GM18861 (cell line): ENCODE results near the gene MICAL2.
A peak's percentile ranks its signal among the peaks of the same experiment; 100 is the strongest.

Source experiments
- ATAC-seq: cut with Tn5 transposase; IDR thresholded peaks from one replicate; pipeline ENCODE4 v1.9.1; 2021; ENCODE audit not compliant: unreplicated experiment

The MICAL2 gene

GRCh38 chr11:12183827-12184620 lies 73.6 kb downstream of the MICAL2 start:
- no peak for ATAC-seq

DNA sequence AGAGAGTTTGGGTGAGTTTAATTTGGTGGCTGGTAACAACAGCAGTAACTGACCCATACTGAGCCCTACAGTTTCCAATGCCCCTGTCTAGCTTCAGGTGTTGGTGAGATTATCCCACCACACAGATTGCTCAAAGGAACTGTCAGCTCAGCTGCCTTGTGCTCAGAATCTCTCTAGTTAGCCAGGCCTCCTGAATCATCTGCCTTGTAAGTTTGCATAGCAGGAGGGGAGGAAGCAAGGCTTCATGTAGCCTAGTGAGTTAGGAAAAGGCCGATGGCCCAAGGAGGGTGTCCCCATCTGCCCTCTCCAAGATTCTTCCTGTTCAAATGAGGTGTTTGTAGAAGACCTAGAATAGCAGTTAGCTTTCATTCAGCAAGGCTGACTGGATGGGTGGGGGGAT lies 74.3 kb downstream of the MICAL2 start:
- ATAC-seq: no peak

DNA sequence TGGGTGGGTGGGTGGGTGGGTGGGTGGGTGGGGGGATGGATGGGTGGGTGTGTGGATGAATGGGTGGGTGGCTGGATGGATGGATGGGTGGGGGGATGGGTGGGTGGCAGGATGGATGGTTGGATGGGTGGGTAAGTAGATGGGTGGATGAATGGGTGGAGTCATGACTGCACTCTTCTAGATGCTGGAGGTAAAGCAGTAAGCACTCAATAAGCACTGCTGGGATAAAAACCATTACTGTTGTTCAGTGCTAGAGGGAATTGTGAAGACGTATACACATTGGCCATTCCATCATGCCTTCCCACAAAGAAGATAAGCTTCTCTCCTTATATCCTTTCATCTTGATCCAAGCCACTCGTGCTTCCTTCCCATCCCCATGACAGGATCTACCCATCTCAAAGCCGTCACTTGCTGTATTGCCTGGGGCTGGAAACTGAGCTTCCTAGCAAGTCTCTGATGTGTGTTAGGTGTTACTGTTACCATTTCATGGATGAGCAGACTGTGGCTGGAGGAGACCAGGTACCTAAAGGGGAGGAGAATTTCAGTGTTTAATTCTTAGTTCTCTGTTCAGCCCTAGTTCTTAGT lies 74.8 kb downstream of the MICAL2 start:
- ATAC-seq: no peak

DNA sequence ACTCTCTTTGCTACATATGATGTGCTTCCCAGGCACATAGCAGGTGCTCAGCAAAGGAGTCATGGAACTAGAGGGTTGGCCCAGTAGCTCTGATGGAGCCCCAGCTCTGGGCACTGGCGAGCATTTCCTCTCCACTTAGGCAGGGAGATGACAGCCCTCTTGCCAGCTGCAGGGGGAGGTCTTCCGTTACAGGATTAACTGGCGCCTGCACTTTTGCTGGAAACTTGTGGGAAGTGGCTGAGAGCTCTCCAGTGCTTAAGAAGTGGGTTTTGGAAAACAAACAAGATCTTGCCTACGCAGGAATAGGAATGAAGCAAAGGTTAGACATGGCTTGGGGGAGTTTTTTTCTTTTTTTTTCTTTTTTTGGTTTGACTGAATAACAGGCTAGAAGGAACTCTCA lies 75.5 kb downstream of the MICAL2 start:
- ATAC-seq: no peak

- ATAC-seq: no peak
Observed at GRCh38 chr11:12186701-12187100, 76.3 kb downstream of the MICAL2 start.

DNA sequence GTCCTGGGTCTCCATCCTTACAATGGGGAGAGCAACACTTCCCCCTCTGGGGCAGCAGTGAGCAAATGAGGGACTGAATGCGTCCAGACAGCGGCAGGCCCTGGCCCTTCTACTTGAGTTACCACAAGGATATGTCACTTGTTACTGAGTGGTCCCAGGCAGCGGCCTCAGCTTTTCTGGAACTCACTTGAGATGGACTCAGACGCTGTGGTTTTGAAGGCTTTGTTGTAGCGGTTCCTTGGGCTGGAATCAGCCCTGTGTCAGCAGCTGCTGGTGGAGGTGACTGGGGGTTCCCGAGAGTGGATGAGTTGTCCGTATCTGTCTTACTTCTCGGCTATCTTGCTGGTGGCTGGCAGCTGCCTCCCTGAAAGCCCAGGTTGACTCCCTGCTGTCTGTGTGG lies 77.0 kb downstream of the MICAL2 start:
- ATAC-seq: no peak

GRCh38 chr11:12188548-12189317 lies 78.3 kb downstream of the MICAL2 start:
- ATAC-seq: peak; percentile 89

- no peak for ATAC-seq
Observed at GRCh38 chr11:12189543-12190235, 79.3 kb downstream of the MICAL2 start.

DNA sequence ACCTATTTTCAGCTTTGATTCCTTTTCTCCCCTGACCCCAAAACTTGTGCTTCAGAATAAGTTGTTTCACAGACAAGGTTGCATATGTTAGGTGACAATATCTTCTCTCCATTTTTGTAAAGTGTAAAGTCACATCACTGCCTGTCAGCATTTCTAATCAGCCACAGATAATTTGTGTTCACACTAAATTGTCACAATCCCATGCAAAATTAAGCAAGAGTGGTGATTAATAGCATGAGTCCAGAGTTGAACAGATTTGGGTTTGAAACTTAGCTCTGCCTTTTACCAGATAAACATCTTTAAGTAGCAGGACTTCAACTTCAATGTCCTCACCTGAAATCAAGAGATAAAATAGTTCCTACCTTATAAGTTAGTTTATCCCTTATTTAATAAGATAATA lies 80.1 kb downstream of the MICAL2 start:
- ATAC-seq: no peak

GRCh38 chr11:12192794-12193514 lies 82.6 kb downstream of the MICAL2 start:
- ATAC-seq: no peak

- ATAC-seq: no peak
Observed at GRCh38 chr11:12193515-12194336, 83.3 kb downstream of the MICAL2 start.

- peak; percentile 58 for ATAC-seq
Observed at GRCh38 chr11:12195768-12196167, 85.4 kb downstream of the MICAL2 start.

DNA sequence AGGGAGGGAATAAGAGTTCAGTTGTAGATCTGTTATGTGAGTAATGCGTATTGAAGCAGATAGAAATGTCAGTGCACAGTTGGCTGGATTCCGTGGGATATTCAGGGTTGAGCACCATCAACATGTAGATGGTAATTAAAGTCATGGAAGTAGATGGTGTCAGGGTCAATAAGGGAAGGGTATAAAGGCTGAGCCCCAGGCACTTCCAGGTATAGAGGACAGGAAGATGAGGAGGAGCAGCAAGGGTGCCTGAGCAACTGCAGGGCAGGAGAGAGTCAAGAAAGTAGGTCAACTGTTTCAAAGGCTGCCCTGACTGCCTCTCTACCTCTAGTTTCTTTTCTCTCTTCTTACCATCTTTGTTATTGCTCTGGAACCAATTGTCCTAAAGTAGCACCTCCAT lies 85.9 kb downstream of the MICAL2 start:
- ATAC-seq: no peak

DNA sequence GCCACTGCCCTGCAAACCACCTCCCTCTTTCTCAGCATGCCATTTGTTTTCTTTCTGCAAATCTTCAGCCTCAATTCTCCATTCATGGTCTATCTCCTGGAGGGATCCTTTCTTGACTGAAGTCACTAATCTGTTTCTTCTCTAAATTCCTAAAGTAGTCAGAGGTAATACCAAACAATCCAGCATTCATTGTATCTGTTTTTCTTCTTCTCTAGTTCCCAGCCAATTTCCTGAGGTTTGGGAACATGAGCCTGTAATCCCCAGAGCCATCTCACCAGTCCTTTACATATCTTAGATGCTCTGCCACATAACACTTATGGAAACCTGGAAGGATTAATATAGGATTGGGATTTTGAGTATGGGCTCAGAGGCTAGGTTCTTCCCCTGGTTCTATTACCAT lies 86.5 kb downstream of the MICAL2 start:
- no peak for ATAC-seq

GRCh38 chr11:12198251-12199222 lies 88.1 kb downstream of the MICAL2 start:
- no peak for ATAC-seq

- no peak for ATAC-seq
Observed at GRCh38 chr11:12199231-12199948, 89.0 kb downstream of the MICAL2 start.

DNA sequence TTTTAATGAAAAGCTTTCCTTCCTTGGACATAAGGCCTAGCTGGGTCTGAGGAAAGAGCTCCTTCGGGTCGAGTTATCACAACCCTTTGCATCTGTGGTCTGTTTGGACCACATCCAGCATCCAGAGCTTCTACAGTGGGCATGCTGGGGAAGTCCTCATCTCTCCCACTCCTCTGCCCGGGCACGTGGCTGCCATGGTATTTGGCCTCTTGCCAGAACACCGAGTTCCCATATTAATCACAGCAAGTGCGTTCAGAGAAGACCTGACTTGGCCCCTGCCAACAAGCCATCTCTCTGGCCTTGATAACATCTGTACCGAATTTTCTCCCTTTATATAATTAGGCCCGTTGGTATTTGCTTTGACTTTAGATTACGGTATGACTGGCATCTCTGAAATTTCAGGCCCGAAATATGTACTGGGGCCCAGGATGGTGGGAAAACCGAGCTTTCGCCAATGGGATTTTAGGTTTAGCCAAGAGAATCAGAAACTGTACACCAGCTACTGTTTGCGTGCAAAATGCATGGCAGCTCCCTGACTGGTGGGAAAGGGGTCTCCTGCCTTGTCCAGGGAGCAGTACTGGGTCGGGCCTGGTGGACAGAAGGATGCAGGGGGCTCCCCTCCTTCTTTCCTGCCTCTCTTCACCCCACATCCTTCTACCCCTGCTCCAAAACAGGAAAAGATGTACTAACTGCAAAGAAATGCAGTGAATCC lies 90.0 kb downstream of the MICAL2 start:
- ATAC-seq: no peak
